Activated CD4-positive, alpha-beta T cell treated with anti-CD3 and anti-CD28 coated beads for 36 hours (primary cell): Measurements from ENCODE around the gene ALDH1A1. TPM values are rescaled to one million over a fixed set of nuclear protein-coding genes. Genes with fewer than 3 reads are reported as not detected.

Experiments
- ATAC-seq: fragments of 200-7000 bp; cut with Tn5 transposase; one replicate; pipeline ENCODE4 v1.10.0; 2021; ENCODE audit warnings: mild to moderate bottlenecking, moderate library complexity
- CTCF ChIA-PET: fragments of 350-600 bp; sonication (Branson Sonifier 250); formaldehyde crosslinking; loops from one replicate; lab custom pipeline; 2021; ENCODE audit warnings: antibody characterized with exemption; lab: Charles Lee
- POLR2A ChIA-PET: fragments of 350-600 bp; sonication (Branson Sonifier 250); formaldehyde crosslinking; loops from one replicate; lab custom pipeline; 2021; ENCODE audit warnings: antibody characterized with exemption, inconsistent platforms; lab: Charles Lee
- DNase-seq: peaks from one replicate; pipeline ENCODE4 v3.0.0-alpha.2; 2020
- H3K27ac Mint-ChIP-seq: one replicate; pipeline ENCODE4 v1.8.0; 2021; ENCODE audit warnings: mixed read lengths
- H3K27me3 Mint-ChIP-seq: one replicate; pipeline ENCODE4 v1.8.0; 2021; ENCODE audit warnings: mixed read lengths
- H3K36me3 Mint-ChIP-seq: one replicate; pipeline ENCODE4 v1.8.0; 2021; ENCODE audit warnings: low read depth, mixed read lengths
- H3K4me1 Mint-ChIP-seq: one replicate; pipeline ENCODE4 v1.8.0; 2021; ENCODE audit warnings: mixed read lengths
- H3K4me3 Mint-ChIP-seq: one replicate; pipeline ENCODE4 v1.8.0; 2021; ENCODE audit warnings: mild to moderate bottlenecking, moderate library complexity, mixed read lengths
- H3K9me3 Mint-ChIP-seq: one replicate; pipeline ENCODE4 v1.8.0; 2021; ENCODE audit warnings: low read depth, mixed read lengths
- intact Hi-C, 2 experiments: fragments of 100-400 bp; cut with DNase I in 1 of 2; cut with micrococcal nuclease in 1 of 2; formaldehyde crosslinking; loops; one replicate each; pipeline versions ENCODE4 v1.14.2 to v1.15.1; 2022 to 2024; cut with DNase I, micrococcal nuclease
- total RNA-seq, 2 experiments: library from RNA; stranded (reverse); gene quantifications; one replicate each; pipeline ENCODE4 v1.2.3, GENCODE V29; 2021

Gene ALDH1A1
- total RNA-seq, 2 experiments from 2014 or later, result not detected

DNA sequence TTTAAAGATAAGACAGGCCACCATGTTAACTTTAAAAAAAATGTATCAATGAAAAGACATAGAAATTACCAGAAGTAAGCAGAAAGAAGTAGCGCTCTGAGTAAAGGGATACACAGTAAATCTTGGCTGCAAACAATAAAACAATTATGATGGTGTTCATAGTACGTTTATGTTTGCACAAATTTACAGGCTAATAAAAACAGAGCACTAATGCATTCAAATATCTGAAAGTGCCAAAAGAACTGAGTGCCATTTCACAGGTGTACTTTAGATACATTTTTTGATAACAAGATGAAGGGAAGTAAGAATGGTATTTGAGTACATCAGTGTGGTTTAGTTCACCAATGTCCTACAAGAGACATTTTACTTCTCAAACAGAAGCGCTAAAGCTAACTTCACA lies 32.9 kb upstream of the ALDH1A1 start:
- Mint-ChIP-seq H3K4me3 (no peak overlapping the region), H3K4me1 (no peaks in the 10 kb centered on the region), H3K27ac (no peak overlapping the region), H3K36me3 (no peaks in the 10 kb centered on the region), H3K9me3 (no peaks in the 10 kb centered on the region), H3K27me3 (no peaks in the 10 kb centered on the region)
- ATAC-seq (no peak), DNase-seq (no peak)
- CTCF ChIA-PET, result no interaction called here
- intact Hi-C loops, result no loop called here
- POLR2A ChIA-PET, result no interaction called here

DNA sequence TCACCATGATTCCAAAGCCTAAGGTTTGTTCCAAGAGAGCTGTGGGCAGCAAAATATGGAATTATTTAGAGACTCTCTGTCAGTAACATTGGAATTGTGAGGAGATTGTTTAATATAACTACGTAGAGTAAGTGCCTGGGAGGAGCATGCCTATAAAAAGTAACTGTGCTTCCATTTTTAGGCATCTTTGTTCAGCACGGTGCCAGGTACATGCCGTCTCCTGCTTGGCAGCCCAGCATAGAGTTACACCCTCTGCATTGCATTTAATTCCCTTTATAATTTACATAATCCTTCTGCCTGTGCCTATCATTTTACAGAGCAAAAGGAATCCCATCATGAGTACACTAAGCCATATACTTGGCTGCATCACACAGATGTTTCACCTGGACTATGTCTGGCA lies 32.1 kb upstream of the ALDH1A1 start:
- H3K27me3 Mint-ChIP-seq, result no peaks in the 10 kb centered on the region
- intact Hi-C loops, result no loop called here
- POLR2A ChIA-PET, result no interaction called here
- no peak overlapping the region for H3K4me3 Mint-ChIP-seq
- no peaks in the 10 kb centered on the region for H3K36me3 Mint-ChIP-seq
- no peak for DNase-seq
- CTCF ChIA-PET, result no interaction called here
- H3K27ac Mint-ChIP-seq, result no peak overlapping the region
- no peaks in the 10 kb centered on the region for H3K4me1 Mint-ChIP-seq
- ATAC-seq, result no peak
- no peaks in the 10 kb centered on the region for H3K9me3 Mint-ChIP-seq

DNA sequence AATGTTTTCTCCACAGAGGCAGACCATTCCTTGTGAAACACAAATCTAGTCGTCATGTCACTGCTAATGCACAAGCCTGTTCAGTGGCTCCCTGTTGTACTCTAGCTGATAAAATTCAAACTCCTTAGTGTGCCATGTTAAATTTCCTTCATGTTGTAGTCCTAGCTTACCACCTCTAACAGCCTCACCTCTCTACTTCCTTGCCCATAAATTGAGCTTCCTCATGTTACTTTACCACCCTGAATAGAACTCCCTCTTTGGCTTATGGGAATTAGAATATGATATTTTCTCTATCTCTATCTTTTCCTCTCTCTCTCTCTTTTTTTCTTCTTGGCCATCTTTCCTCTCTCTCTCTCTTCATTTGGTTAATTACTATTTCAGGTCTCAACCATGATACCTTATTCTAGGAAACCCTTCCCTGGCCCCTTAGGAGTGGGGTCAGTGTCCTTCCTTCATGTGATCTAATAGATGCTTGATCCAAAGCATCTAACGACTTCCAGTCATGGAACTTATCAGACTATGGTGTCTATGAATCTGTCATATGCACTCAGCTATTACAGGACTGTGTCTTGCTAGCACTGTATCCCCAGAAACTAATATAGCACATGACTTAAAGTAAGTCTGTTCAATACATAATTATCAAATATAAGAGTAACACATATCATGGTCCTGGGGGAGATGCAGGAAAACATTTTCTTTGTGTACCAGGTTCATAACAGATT lies 31.5 kb upstream of the ALDH1A1 start:
- DNase-seq, result no peak
- CTCF ChIA-PET, result no interaction called here
- H3K27me3 Mint-ChIP-seq, result no peaks in the 10 kb centered on the region
- no peak overlapping the region for H3K4me3 Mint-ChIP-seq
- ATAC-seq, result no peak
- no peaks in the 10 kb centered on the region for H3K36me3 Mint-ChIP-seq
- intact Hi-C loops, result no loop called here
- H3K27ac Mint-ChIP-seq, result no peak overlapping the region
- no peaks in the 10 kb centered on the region for H3K9me3 Mint-ChIP-seq
- no peaks in the 10 kb centered on the region for H3K4me1 Mint-ChIP-seq
- POLR2A ChIA-PET, result interaction anchor here (0.5 kb wide), 1 partner anchor 1110 kb away, joined by 3 read pairs; no protein-coding TSS in a partner anchor

DNA sequence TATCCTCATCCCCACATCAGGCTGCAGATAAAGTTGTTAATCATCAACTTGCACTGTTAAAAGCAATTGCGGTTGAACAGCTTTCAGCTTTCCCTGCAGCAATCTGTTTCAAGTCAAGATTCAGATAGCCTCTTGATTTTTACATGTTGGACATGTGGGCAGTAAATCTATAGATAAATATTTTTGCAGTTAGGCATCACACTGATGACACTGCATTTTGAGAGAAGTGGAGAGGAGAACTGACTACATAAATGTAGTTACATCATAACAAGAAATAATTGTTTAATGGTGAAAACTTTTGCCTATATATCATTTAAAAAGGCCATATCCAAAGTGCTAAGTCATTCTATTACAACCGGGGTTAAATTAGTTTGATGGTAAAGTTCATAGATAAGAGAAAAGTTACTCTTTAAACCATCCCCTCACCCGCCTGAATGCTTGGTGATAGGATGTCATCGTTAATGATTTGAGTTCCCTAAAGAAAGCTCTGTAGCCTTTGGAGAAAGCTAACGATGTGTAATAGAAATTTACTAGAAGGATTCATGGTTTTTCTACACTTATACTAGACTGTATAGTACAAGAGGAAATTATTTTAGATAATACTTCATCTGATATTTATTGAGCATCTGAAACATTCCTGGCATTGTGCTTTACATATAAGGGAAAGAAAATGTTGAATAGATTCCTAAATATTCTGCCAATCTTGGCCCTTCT lies 30.8 kb upstream of the ALDH1A1 start:
- Mint-ChIP-seq H3K4me1 (no peaks in the 10 kb centered on the region), H3K27ac (no peak overlapping the region), H3K4me3 (no peak overlapping the region), H3K27me3 (no peaks in the 10 kb centered on the region), H3K9me3 (no peaks in the 10 kb centered on the region), H3K36me3 (no peaks in the 10 kb centered on the region)
- ATAC-seq (no peak), DNase-seq (no peak)
- intact Hi-C loops, result no loop called here
- ChIA-PET CTCF (no interaction called here), POLR2A (interaction anchor here (0.5 kb wide), 1 partner anchor 1110 kb away, joined by 3 read pairs; no protein-coding TSS in a partner anchor)

DNA sequence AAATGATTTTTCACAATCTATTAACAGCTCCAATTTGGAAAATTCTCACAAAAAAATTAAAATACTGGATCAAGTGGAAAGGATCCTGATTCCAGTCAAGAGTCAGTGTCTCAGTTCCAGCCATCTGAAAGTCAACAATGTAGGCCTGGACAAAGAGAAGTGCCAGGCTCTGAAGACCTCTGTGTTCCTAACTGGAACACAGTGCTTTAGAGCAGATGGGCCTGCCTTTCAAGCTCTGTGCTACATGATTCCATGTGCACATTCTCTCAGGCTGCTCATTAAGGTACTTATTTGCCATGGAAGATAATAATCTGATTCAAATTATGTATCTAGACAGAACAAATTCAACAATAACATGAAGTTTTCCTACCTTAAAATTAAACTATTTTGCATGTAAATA lies 30.2 kb upstream of the ALDH1A1 start:
- Mint-ChIP-seq H3K36me3 (no peaks in the 10 kb centered on the region), H3K27me3 (no peaks in the 10 kb centered on the region), H3K4me1 (no peaks in the 10 kb centered on the region), H3K27ac (no peak overlapping the region), H3K4me3 (no peak overlapping the region), H3K9me3 (no peaks in the 10 kb centered on the region)
- POLR2A ChIA-PET, result interaction anchor here (0.7 kb wide), 1 partner anchor 1376 kb away, joined by 4 read pairs; no protein-coding TSS in a partner anchor
- CTCF ChIA-PET, result no interaction called here
- ATAC-seq (no peak), DNase-seq (no peak)
- intact Hi-C loops, result no loop called here

DNA sequence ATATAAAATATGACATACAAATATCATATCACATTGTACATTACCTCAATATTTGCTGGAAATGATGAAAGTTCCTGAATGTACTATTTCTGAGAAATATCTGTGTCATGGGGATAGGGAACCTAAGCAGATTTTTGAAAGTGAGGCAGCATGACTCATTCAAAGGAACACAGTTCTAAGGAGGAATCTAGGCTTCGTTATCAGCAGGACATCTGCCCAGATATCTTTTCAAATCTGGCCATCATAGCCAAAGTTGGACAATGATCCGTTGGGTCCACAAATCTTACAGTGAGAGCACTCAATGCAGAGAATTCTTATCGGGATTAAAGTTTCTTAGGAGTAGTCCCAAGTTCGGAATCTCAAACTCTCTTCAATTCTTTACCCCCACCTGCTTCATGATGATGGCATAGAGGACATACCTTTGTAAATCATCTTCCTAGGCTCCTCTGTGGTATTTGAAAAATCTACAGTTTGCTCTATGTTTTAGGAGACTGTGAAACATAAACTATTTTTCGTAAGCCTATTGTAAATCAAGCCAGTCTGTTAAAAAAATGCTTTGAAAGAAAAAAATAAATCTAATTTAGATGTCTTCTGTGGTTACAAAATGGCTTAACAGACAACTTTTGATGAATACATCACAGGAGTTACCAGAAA lies 29.4 kb upstream of the ALDH1A1 start:
- intact Hi-C loops, result no loop called here
- Mint-ChIP-seq H3K27ac (no peak overlapping the region), H3K36me3 (no peaks in the 10 kb centered on the region), H3K4me3 (no peak overlapping the region), H3K9me3 (no peaks in the 10 kb centered on the region), H3K4me1 (no peaks in the 10 kb centered on the region), H3K27me3 (no peaks in the 10 kb centered on the region)
- ChIA-PET POLR2A (interaction anchor here (0.7 kb wide), 1 partner anchor 1377 kb away, joined by 4 read pairs; no protein-coding TSS in a partner anchor), CTCF (no interaction called here)
- DNase-seq, result no peak
- ATAC-seq, result no peak

DNA sequence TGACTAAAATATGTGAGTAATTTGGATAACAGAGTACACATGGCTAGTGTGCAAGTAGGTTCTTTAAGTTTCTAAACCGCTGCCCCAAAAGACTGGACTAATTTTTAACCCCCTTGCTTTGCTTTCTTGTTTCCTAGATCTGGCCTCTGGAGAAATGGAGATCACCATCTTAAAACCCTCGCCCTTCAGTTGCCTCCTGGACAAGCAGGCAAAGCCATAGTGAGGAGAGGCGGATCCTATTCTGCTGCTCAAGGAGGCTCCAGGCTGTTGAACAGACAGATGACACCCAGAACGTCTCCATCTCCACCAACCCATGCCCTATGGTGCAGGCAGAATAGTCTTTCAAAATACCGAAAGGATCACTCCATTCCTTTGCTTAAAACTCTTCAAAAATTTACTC lies 28.6 kb upstream of the ALDH1A1 start:
- ATAC-seq (no peak), DNase-seq (no peak)
- no peaks in the 10 kb centered on the region for H3K4me1 Mint-ChIP-seq
- H3K9me3 Mint-ChIP-seq, result no peaks in the 10 kb centered on the region
- ChIA-PET CTCF (no interaction called here), POLR2A (no interaction called here)
- intact Hi-C loops, result no loop called here
- H3K4me3 Mint-ChIP-seq, result no peak overlapping the region
- no peaks in the 10 kb centered on the region for H3K27me3 Mint-ChIP-seq
- no peak overlapping the region for H3K27ac Mint-ChIP-seq
- H3K36me3 Mint-ChIP-seq, result no peaks in the 10 kb centered on the region

DNA sequence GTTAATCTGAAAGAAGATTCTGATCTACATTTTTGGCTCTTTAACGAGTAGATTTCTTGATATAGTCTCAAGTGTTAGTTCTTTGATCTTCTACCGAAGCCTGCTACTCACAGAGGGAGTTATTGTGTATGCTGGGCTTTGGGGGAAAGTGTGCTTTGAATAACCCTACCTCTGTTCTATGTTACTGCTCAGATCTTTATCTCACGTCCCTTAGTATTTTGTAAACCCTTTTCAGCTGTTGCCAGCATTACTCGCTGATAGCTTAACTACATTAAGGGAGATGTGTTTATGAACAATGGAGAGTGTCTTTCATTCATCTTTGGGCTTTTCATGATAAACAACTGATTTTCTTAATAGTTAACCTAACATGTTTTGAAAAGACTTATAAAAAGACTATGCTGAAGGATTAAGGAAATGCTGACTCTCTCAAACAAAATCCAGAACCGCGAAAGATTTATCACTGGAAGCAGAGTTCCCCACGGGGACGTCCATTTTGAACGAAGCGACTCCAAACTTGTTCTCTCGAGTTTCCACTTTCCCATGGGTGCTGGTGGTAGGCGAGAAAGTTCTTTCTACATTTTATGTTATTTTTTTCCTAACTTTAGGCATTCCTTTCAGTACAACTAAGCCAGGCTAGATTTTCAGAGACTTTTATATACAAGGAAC lies 27.9 kb upstream of the ALDH1A1 start:
- ChIA-PET CTCF (no interaction called here), POLR2A (no interaction called here)
- H3K4me1 Mint-ChIP-seq, result no peaks in the 10 kb centered on the region
- peaks cover 3% of the 10 kb centered on the region for H3K27me3 Mint-ChIP-seq
- ATAC-seq (no peak), DNase-seq (no peak)
- intact Hi-C loops, result no loop called here
- no peak overlapping the region for H3K4me3 Mint-ChIP-seq
- no peaks in the 10 kb centered on the region for H3K9me3 Mint-ChIP-seq
- no peak overlapping the region for H3K27ac Mint-ChIP-seq
- no peaks in the 10 kb centered on the region for H3K36me3 Mint-ChIP-seq

DNA sequence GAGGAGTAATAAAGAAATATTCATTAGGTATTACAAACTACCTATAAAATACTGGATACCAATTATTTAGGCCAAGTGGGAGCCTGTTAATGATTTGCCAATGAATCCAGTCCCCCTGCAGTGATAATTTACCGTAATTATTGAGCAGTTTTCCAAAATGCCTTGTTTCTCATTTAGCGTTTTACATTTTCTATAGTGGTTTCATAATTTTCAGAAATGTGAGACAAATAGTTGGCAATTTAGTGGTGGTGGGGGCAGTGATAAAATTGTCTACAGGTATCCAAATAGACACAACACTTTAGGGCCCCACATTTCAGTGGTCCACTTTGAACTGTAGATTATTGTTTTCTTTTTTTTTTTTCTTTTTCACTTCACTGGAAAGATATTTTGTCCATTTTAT lies 27.3 kb upstream of the ALDH1A1 start:
- H3K9me3 Mint-ChIP-seq, result no peaks in the 10 kb centered on the region
- no peak overlapping the region for H3K27ac Mint-ChIP-seq
- POLR2A ChIA-PET, result no interaction called here
- CTCF ChIA-PET, result no interaction called here
- DNase-seq (no peak), ATAC-seq (no peak)
- intact Hi-C loops, result no loop called here
- no peak overlapping the region for H3K4me3 Mint-ChIP-seq
- H3K36me3 Mint-ChIP-seq, result no peaks in the 10 kb centered on the region
- no peaks in the 10 kb centered on the region for H3K4me1 Mint-ChIP-seq
- H3K27me3 Mint-ChIP-seq, result peaks cover 3% of the 10 kb centered on the region

DNA sequence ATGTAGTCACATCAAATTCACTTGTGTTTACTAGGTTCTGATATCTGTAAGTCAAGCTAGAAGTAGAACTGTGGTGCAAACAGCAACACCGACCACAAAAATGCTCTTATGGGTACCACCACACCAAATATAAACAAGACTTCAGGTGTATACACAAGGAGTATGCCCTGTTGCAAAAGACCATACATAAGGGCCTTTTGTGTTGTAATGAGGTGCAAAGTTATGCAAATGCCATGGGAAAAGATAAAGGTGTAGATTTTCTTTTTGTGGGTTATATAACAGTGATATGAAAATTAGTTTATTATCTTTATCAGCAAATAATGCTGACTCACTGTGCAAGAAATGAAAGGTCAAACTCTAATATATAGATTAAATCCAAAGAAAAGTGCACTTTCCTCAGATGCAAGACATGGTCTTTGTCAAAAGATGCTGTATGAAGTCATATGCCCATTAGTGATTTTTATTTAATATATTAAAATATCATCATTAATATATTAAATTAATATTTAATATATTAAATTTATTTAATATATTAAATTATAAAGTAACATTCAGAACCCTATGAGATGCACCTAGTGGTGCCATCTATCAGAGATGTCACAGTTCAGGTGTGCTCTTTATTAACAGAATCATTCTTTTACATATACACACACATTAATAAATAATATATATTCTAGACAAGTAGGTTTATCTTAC lies 26.7 kb upstream of the ALDH1A1 start:
- DNase-seq, result no peak
- H3K27me3 Mint-ChIP-seq, result peaks cover 3% of the 10 kb centered on the region
- POLR2A ChIA-PET, result no interaction called here
- intact Hi-C loops, result no loop called here
- H3K4me1 Mint-ChIP-seq, result no peaks in the 10 kb centered on the region
- no peak overlapping the region for H3K27ac Mint-ChIP-seq
- no peak for ATAC-seq
- no peaks in the 10 kb centered on the region for H3K36me3 Mint-ChIP-seq
- H3K9me3 Mint-ChIP-seq, result no peaks in the 10 kb centered on the region
- H3K4me3 Mint-ChIP-seq, result no peak overlapping the region
- CTCF ChIA-PET, result no interaction called here

DNA sequence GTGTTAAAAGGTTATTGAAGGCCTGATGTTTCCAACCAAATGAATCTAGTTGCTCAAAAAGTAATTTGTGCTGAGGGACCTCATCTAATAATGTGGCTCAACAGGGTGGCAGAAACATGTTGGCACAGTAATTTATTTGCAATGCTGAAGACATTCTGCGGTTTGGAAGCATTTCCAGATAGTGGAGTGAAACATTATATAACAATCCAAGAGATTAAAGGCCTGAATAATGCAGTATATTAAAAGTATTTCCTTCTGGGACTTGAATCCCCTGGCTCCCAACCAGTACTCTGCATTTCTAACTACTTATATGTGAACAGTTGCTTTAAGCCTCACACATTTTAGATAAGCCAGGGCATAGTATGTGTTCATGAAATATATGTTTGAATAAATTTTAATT lies 25.9 kb upstream of the ALDH1A1 start:
- no peak overlapping the region for H3K27ac Mint-ChIP-seq
- CTCF ChIA-PET, result interaction anchor here (1.3 kb wide), 1 partner anchor 8 kb away, joined by 3 read pairs; no protein-coding TSS in a partner anchor

More for the DNA sequence above, 25.9 kb upstream of the ALDH1A1 start:
- ATAC-seq, result no peak
- Mint-ChIP-seq H3K4me3 (no peak overlapping the region), H3K9me3 (no peaks in the 10 kb centered on the region), H3K4me1 (no peaks in the 10 kb centered on the region), H3K27me3 (peaks cover 3% of the 10 kb centered on the region), H3K36me3 (no peaks in the 10 kb centered on the region)
- no peak for DNase-seq
- POLR2A ChIA-PET, result no interaction called here
- intact Hi-C loops, result no loop called here
